ENCODE measurements around the gene SSX2IP.

The SSX2IP gene

GRCh38 chr1:84690397-84691121 lies at the start of gene SSX2IP:
TSS of gene SSX2IP (minus strand) at chr1:84690461. CDS start at chr1:84671219, 19,242 bp downstream.
- no peak for TF ChIP-seq CTCF (IDR thresholded peaks at IDR 0.05)
- no peak for TF ChIP-seq ZFX (IDR thresholded peaks at IDR 0.05; ENCODE audit: borderline replicate concordance)
- H3K27ac ChIP-seq: peak within 1 kb of the TSS; percentile 90

- TF ChIP-seq CTCF (IDR thresholded peaks at IDR 0.05) (no peak), ZFX (IDR thresholded peaks at IDR 0.05; ENCODE audit: borderline replicate concordance) (no peak)
- no peak overlapping the region for H3K27ac ChIP-seq
Observed at GRCh38 chr1:84738237-84738636, 48.0 kb upstream of the SSX2IP start.

GRCh38 chr1:84737590-84737989 lies 47.3 kb upstream of the SSX2IP start:
- no peak for TF ChIP-seq ZFX (IDR thresholded peaks at IDR 0.05; ENCODE audit: borderline replicate concordance)
- no peak for TF ChIP-seq CTCF (IDR thresholded peaks at IDR 0.05)
- no peak overlapping the region for H3K27ac ChIP-seq

GRCh38 chr1:84736944-84737343 lies 46.7 kb upstream of the SSX2IP start:
- no peak overlapping the region for H3K27ac ChIP-seq
- TF ChIP-seq CTCF (IDR thresholded peaks at IDR 0.05): no peak
- TF ChIP-seq ZFX (IDR thresholded peaks at IDR 0.05; ENCODE audit: borderline replicate concordance): no peak

GRCh38 chr1:84736445-84736844 lies 46.2 kb upstream of the SSX2IP start:
- no peak for TF ChIP-seq ZFX (IDR thresholded peaks at IDR 0.05; ENCODE audit: borderline replicate concordance)
- TF ChIP-seq CTCF (IDR thresholded peaks at IDR 0.05): no peak
- H3K27ac ChIP-seq: no peak overlapping the region

DNA sequence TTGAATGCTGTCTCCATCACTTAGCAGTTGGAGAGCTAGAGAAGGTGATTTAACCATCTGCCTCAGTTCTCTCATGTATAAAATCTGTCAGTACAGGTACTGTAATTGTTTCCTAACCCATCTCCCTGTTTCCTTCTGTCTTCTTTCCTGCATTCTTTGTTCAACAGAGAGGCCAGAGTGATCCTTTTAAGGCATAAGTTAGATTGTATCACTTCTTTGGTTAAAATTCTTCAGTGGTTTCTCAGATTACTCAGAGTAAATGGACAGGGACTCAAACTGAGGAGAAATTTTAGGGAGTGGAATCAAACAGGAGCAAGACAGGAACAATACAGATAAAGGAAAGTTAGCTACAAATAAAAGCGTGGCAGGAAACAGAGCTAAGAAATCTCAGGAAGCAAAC lies 45.2 kb upstream of the SSX2IP start:
- TF ChIP-seq CTCF (IDR thresholded peaks at IDR 0.05): no peak
- no peak for TF ChIP-seq ZFX (IDR thresholded peaks at IDR 0.05; ENCODE audit: borderline replicate concordance)
- no peak overlapping the region for H3K27ac ChIP-seq

- TF ChIP-seq ZFX (IDR thresholded peaks at IDR 0.05; ENCODE audit: borderline replicate concordance): no peak
- no peak for TF ChIP-seq CTCF (IDR thresholded peaks at IDR 0.05)
Observed at GRCh38 chr1:84732520-84732919, 42.3 kb upstream of the SSX2IP start.

More at GRCh38 chr1:84732520-84732919, 42.3 kb upstream of the SSX2IP start:
- H3K27ac ChIP-seq: no peak overlapping the region

Measured in 22Rv1 (cell line).